WTC11 (cell line): ENCODE measurements around the gene EN2. TPM values are rescaled to one million over a fixed set of nuclear protein-coding genes. Genes with fewer than 3 reads are reported as not detected.

Experiments used
- ATAC-seq: fragments of 200-7000 bp; cut with Tn5 transposase; 2 replicates; pipeline ENCODE4 v1.10.0; 2021; ENCODE audit warnings: mild to moderate bottlenecking, moderate library complexity
- CTCF ChIA-PET: fragments of 300-600 bp; sonication (Branson Sonifier 250); formaldehyde crosslinking; loops from one replicate; lab custom pipeline; 2021; ENCODE audit warnings: antibody characterized with exemption; lab: Charles Lee
- POLR2A ChIA-PET: fragments of 350-600 bp; sonication (Branson Sonifier 250); formaldehyde crosslinking; loops from one replicate; lab custom pipeline; 2021; ENCODE audit warnings: antibody characterized with exemption; lab: Charles Lee
- DNase-seq: peaks from one replicate; pipeline ENCODE4 v3.0.0; 2021; ENCODE audit warnings: low spot score
- H3K27ac Mint-ChIP-seq: 2 replicates; pipeline ENCODE4 v1.8.0; 2021; ENCODE audit warnings: mixed read lengths
- H3K27me3 Mint-ChIP-seq: 2 replicates; pipeline ENCODE4 v1.8.0; 2021; ENCODE audit warnings: low read depth, mild to moderate bottlenecking, moderate library complexity, mixed read lengths
- H3K36me3 Mint-ChIP-seq: 2 replicates; pipeline ENCODE4 v1.8.0; 2021; ENCODE audit warnings: mixed read lengths
- H3K4me1 Mint-ChIP-seq: 2 replicates; pipeline ENCODE4 v1.8.0; 2022; ENCODE audit warnings: mixed read lengths
- H3K4me3 Mint-ChIP-seq: 2 replicates; pipeline ENCODE4 v1.8.0; 2021; ENCODE audit warnings: mild to moderate bottlenecking, moderate library complexity, mixed read lengths
- H3K9me3 Mint-ChIP-seq: 2 replicates; pipeline ENCODE4 v1.8.0; 2021; ENCODE audit warnings: mixed read lengths
- CREM ChIP-seq: sonication (generic); formaldehyde crosslinking; IDR thresholded peaks from 2 replicates; pipeline ENCODE4 v1.8.1; 2022; ENCODE audit warnings: mild to moderate bottlenecking, missing genetic modification reagents, moderate library complexity
- ETV6 ChIP-seq: sonication (generic); formaldehyde crosslinking; IDR thresholded peaks from 2 replicates; pipeline ENCODE4 v1.8.1; 2022; ENCODE audit warnings: mild to moderate bottlenecking, missing genetic modification reagents
- GTF2I ChIP-seq: fragments of 250-450 bp; sonication (Bioruptor Pico); conservative IDR thresholded peaks from 2 replicates; pipeline ENCODE4 v1.4.0; 2021; ENCODE audit warnings: mild to moderate bottlenecking
- JUN ChIP-seq: sonication (generic); formaldehyde crosslinking; IDR thresholded peaks from 2 replicates; pipeline ENCODE4 v1.8.0; 2023; ENCODE audit warnings: mild to moderate bottlenecking, missing genetic modification reagents
- MYBL2 ChIP-seq: sonication (generic); formaldehyde crosslinking; IDR thresholded peaks from 2 replicates; pipeline ENCODE4 v1.8.1; 2023; ENCODE audit warnings: mild to moderate bottlenecking, moderate library complexity, missing genetic modification reagents
- NFYB ChIP-seq: sonication (generic); formaldehyde crosslinking; conservative IDR thresholded peaks from 2 replicates; pipeline ENCODE4 v1.8.0; 2022; ENCODE audit warnings: low read depth, missing genetic modification reagents
- PRRX2 ChIP-seq: fragments of 250-450 bp; sonication (Bioruptor Pico); IDR thresholded peaks from 2 replicates; pipeline ENCODE4 v1.8.0; 2021; ENCODE audit warnings: mild to moderate bottlenecking
- RELA ChIP-seq: sonication (generic); formaldehyde crosslinking; IDR thresholded peaks from 2 replicates; pipeline ENCODE4 v1.8.1; 2022; ENCODE audit warnings: missing genetic modification reagents, mild to moderate bottlenecking, borderline replicate concordance
- RORB ChIP-seq: fragments of 250-450 bp; sonication (Bioruptor Pico); IDR thresholded peaks from 2 replicates; pipeline ENCODE4 v1.9.0; 2021; ENCODE audit warnings: mild to moderate bottlenecking
- ZNF121 ChIP-seq: sonication (generic); formaldehyde crosslinking; IDR thresholded peaks from 2 replicates; pipeline ENCODE4 v1.8.0; 2023; ENCODE audit warnings: missing genetic modification reagents
- ZNF396 ChIP-seq: fragments of 250-450 bp; sonication (Bioruptor Pico); IDR thresholded peaks from 2 replicates; pipeline ENCODE4 v1.8.0; 2021; ENCODE audit warnings: mild to moderate bottlenecking, moderate library complexity, borderline replicate concordance
- ZNF416 ChIP-seq: fragments of 250-450 bp; sonication (Bioruptor Pico); IDR thresholded peaks from 2 replicates; pipeline ENCODE4 v1.9.0; 2021; ENCODE audit warnings: mild to moderate bottlenecking, inconsistent platforms
- total RNA-seq: library from RNA; stranded (reverse); gene quantifications from 3 replicates; pipeline ENCODE4 v1.2.3, GENCODE V29; 2021
- TF ChIP-seq, protein P1 (sequence below): sonication (generic); formaldehyde crosslinking; conservative IDR thresholded peaks from 2 replicates; pipeline ENCODE4 v1.8.1; 2023; ENCODE audit warnings: mild to moderate bottlenecking, low read depth, missing genetic modification reagents, moderate library complexity
- TF ChIP-seq, protein P2 (sequence below): sonication (generic); formaldehyde crosslinking; IDR thresholded peaks from 2 replicates; pipeline ENCODE4 v1.8.0; 2023; ENCODE audit warnings: missing genetic modification reagents, mild to moderate bottlenecking, borderline replicate concordance
- TF ChIP-seq, protein P3 (sequence below): sonication (generic); formaldehyde crosslinking; conservative IDR thresholded peaks from 2 replicates; pipeline ENCODE4 v1.8.1; 2022; ENCODE audit warnings: mild to moderate bottlenecking, missing genetic modification reagents
- TF ChIP-seq, protein P4 (sequence below): sonication (generic); formaldehyde crosslinking; IDR thresholded peaks from 2 replicates; pipeline ENCODE4 v1.8.1; 2023; ENCODE audit warnings: mild to moderate bottlenecking, missing genetic modification reagents
- TF ChIP-seq, protein P5 (sequence below): fragments of 250-450 bp; sonication (Bioruptor Pico); IDR thresholded peaks from 2 replicates; pipeline ENCODE4 v1.9.0; 2021; ENCODE audit warnings: mild to moderate bottlenecking
- TF ChIP-seq, protein P6 (sequence below): sonication (generic); formaldehyde crosslinking; IDR thresholded peaks from 2 replicates; pipeline ENCODE4 v1.8.1; 2022; ENCODE audit warnings: mild to moderate bottlenecking, moderate library complexity, missing genetic modification reagents
- TF ChIP-seq, protein P7 (sequence below): sonication (generic); formaldehyde crosslinking; IDR thresholded peaks from 2 replicates; pipeline ENCODE4 v1.8.0; 2023; ENCODE audit warnings: missing genetic modification reagents

EN2 gene
- total RNA-seq, 1 experiment from 2014 or later, result not detected

DNA sequence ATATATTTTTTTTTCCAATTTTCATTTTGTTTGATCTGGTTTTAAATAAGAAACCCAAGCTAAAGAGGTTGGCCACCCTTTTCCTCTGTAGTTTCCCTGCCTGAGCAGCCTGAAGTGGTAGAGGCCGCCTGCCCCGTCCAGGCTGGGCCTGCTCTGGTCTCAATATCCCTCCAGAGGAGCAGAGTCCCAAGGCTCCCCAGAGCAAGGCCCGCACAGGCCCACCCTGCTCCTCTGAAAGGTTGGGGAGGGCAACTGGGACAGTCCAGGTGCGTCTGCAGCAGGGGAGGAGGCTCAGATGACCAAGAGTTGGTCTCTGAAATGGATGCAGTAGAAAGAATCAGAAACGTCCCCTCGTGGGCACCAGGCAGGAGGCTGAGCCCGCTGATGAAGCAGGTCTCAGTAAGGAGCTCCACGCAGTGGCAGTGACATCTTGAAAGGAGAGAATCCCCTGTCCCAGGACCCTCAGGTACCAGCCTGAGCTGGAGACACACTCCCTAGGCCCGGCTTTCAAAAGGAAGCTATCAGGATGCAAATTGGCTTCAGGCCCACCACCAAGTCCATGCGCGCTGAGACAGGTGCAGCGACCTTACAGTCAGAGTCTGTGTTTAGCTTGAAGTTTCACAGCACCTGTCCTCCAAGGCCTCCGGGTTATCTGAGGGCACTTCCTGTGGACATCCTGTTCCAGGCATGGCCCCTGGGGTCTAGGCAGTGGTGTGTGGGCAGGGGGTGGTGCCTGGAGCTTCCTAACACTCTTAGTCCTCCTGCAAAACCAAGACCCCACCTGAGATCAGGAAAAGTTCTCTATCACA, 37.7 kb downstream of the EN2 start (continued):
- no peak for TF ChIP-seq JUN

DNA sequence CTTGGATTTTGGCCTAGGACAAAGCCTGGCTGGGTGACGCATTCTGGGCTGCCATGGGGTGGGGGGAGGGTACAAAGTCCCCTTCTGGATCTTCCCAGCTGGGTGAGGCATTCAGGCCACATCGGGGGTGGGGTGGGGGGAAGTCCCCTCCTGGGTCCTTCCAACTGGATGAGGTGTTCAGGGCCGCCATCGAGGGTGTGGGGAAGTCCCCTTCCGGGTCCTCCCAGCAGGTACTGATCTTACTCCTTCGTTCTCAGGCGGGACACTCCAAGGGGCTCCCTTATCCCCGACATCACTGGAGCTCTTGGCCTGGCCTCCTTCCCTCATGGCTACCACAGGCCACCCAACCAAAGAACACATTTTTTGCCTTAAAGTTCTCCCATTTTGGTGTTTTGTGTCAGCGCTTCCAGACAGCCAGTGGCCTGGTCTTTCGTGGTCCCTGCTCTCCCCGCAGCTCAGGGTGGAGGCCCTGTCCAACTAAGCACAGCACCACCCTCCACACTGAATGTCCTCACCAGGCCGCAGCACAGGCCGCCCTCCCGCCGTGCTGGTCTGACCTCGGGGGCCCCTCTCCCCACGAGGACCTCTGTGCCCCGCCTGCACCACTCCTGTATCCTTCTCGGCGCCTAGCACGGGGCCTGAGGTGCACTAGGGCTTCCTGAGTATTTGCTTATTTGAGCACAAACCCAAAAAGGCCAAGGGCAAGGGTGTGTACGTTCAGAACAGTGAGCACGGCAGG, 38.5 kb downstream of the EN2 start:
- no peaks in the 10 kb centered on the region for H3K9me3 Mint-ChIP-seq
- no peak overlapping the region for H3K4me3 Mint-ChIP-seq
- H3K4me1 Mint-ChIP-seq, result peaks cover 30% of the 10 kb centered on the region
- ATAC-seq (no peak), DNase-seq (no peak)
- POLR2A ChIA-PET, result no interaction called here
- TF ChIP-seq PRRX2 (CRISPR knock-in tag) (no peak), ETV6 (no peak)
- peaks cover 79% of the 10 kb centered on the region for H3K27me3 Mint-ChIP-seq
- no peaks in the 10 kb centered on the region for H3K36me3 Mint-ChIP-seq
- no peak overlapping the region for H3K27ac Mint-ChIP-seq
- CTCF ChIA-PET, result interaction anchor here (1.2 kb wide), 1 partner anchor 82 kb away, joined by 4 read pairs; no protein-coding TSS in a partner anchor

DNA sequence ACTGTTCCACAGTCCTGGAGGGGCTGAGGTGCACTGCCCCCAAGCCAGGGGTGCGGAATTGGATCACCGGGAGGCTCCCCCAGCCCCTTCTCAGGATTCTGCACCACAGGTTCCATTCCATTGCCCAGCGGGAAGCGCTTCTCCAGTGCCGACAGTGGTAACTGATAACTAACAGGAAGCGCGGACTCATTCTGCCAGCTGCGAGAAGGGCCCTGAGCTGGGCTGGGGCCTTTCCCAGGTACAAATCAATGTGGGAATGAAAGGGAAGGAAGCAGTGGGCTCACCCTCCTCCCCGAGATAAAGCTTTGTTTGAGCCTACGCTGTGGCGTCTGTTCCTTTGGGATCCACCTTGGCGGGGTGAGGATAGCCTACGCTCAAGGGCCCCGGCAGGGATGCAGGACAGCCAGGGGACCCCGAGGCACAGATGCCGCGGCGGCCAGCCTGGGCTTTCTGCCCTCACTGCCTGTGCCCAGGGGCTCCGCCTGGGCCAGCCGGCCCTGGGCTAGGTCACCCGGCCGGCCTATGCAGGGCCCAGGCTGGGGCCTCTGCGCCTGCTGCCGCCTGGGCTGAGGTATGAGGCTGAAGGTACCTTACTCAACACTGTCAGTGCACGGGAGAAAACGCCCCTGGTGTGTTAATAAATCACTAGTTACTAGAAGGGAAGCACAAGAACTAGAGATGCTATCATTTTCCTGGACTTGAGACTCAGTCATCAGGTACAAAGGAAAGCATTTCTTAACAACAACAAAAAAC, 39.4 kb downstream of the EN2 start:
- DNase-seq (no peak), ATAC-seq (peak; percentile 60)
- Mint-ChIP-seq H3K4me3 (no peak overlapping the region), H3K4me1 (peaks cover 25% of the 10 kb centered on the region), H3K27me3 (peaks cover 79% of the 10 kb centered on the region), H3K9me3 (no peaks in the 10 kb centered on the region), H3K36me3 (no peaks in the 10 kb centered on the region), H3K27ac (no peak overlapping the region)
- ChIA-PET CTCF (interaction anchor here (2.0 kb wide), 1 partner anchor 102 kb away, joined by 5 read pairs; no protein-coding TSS in a partner anchor), POLR2A (no interaction called here)
- TF ChIP-seq, protein P1, sequence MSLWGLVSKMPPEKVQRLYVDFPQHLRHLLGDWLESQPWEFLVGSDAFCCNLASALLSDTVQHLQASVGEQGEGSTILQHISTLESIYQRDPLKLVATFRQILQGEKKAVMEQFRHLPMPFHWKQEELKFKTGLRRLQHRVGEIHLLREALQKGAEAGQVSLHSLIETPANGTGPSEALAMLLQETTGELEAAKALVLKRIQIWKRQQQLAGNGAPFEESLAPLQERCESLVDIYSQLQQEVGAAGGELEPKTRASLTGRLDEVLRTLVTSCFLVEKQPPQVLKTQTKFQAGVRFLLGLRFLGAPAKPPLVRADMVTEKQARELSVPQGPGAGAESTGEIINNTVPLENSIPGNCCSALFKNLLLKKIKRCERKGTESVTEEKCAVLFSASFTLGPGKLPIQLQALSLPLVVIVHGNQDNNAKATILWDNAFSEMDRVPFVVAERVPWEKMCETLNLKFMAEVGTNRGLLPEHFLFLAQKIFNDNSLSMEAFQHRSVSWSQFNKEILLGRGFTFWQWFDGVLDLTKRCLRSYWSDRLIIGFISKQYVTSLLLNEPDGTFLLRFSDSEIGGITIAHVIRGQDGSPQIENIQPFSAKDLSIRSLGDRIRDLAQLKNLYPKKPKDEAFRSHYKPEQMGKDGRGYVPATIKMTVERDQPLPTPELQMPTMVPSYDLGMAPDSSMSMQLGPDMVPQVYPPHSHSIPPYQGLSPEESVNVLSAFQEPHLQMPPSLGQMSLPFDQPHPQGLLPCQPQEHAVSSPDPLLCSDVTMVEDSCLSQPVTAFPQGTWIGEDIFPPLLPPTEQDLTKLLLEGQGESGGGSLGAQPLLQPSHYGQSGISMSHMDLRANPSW, result no peak
- TF ChIP-seq, protein P2, sequence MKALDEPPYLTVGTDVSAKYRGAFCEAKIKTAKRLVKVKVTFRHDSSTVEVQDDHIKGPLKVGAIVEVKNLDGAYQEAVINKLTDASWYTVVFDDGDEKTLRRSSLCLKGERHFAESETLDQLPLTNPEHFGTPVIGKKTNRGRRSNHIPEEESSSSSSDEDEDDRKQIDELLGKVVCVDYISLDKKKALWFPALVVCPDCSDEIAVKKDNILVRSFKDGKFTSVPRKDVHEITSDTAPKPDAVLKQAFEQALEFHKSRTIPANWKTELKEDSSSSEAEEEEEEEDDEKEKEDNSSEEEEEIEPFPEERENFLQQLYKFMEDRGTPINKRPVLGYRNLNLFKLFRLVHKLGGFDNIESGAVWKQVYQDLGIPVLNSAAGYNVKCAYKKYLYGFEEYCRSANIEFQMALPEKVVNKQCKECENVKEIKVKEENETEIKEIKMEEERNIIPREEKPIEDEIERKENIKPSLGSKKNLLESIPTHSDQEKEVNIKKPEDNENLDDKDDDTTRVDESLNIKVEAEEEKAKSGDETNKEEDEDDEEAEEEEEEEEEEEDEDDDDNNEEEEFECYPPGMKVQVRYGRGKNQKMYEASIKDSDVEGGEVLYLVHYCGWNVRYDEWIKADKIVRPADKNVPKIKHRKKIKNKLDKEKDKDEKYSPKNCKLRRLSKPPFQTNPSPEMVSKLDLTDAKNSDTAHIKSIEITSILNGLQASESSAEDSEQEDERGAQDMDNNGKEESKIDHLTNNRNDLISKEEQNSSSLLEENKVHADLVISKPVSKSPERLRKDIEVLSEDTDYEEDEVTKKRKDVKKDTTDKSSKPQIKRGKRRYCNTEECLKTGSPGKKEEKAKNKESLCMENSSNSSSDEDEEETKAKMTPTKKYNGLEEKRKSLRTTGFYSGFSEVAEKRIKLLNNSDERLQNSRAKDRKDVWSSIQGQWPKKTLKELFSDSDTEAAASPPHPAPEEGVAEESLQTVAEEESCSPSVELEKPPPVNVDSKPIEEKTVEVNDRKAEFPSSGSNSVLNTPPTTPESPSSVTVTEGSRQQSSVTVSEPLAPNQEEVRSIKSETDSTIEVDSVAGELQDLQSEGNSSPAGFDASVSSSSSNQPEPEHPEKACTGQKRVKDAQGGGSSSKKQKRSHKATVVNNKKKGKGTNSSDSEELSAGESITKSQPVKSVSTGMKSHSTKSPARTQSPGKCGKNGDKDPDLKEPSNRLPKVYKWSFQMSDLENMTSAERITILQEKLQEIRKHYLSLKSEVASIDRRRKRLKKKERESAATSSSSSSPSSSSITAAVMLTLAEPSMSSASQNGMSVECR, result no peak
- TF ChIP-seq ZNF121 (CRISPR knock-in tag), result no peak
- TF ChIP-seq, protein P3, sequence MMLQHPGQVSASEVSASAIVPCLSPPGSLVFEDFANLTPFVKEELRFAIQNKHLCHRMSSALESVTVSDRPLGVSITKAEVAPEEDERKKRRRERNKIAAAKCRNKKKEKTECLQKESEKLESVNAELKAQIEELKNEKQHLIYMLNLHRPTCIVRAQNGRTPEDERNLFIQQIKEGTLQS (CRISPR knock-in tag), result no peak
- TF ChIP-seq RORB, result no peak
- TF ChIP-seq MYBL2 (CRISPR knock-in tag), result no peak
- no peak for TF ChIP-seq RELA
- TF ChIP-seq JUN, result no peak
- no peak for TF ChIP-seq ZNF396 (CRISPR knock-in tag)
- TF ChIP-seq GTF2I (CRISPR knock-in tag), result no peak
- TF ChIP-seq, protein P4, sequence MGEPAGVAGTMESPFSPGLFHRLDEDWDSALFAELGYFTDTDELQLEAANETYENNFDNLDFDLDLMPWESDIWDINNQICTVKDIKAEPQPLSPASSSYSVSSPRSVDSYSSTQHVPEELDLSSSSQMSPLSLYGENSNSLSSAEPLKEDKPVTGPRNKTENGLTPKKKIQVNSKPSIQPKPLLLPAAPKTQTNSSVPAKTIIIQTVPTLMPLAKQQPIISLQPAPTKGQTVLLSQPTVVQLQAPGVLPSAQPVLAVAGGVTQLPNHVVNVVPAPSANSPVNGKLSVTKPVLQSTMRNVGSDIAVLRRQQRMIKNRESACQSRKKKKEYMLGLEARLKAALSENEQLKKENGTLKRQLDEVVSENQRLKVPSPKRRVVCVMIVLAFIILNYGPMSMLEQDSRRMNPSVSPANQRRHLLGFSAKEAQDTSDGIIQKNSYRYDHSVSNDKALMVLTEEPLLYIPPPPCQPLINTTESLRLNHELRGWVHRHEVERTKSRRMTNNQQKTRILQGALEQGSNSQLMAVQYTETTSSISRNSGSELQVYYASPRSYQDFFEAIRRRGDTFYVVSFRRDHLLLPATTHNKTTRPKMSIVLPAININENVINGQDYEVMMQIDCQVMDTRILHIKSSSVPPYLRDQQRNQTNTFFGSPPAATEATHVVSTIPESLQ (CRISPR knock-in tag), result no peak
- TF ChIP-seq, protein P5, sequence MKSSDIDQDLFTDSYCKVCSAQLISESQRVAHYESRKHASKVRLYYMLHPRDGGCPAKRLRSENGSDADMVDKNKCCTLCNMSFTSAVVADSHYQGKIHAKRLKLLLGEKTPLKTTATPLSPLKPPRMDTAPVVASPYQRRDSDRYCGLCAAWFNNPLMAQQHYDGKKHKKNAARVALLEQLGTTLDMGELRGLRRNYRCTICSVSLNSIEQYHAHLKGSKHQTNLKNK, result no peak
- TF ChIP-seq ZNF416 (CRISPR knock-in tag), result no peak
- no peak for TF ChIP-seq NFYB
- no peak for TF ChIP-seq CREM (CRISPR knock-in tag)
- TF ChIP-seq, protein P6, sequence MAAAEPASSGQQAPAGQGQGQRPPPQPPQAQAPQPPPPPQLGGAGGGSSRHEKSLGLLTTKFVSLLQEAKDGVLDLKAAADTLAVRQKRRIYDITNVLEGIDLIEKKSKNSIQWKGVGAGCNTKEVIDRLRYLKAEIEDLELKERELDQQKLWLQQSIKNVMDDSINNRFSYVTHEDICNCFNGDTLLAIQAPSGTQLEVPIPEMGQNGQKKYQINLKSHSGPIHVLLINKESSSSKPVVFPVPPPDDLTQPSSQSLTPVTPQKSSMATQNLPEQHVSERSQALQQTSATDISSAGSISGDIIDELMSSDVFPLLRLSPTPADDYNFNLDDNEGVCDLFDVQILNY (CRISPR knock-in tag), result no peak
- TF ChIP-seq, protein P7, sequence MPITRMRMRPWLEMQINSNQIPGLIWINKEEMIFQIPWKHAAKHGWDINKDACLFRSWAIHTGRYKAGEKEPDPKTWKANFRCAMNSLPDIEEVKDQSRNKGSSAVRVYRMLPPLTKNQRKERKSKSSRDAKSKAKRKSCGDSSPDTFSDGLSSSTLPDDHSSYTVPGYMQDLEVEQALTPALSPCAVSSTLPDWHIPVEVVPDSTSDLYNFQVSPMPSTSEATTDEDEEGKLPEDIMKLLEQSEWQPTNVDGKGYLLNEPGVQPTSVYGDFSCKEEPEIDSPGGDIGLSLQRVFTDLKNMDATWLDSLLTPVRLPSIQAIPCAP (CRISPR knock-in tag), result no peak
